PC-3 (cell line): ENCODE data around the gene C14orf93. TPM values are rescaled to one million over a fixed set of nuclear protein-coding genes. Genes with fewer than 3 reads are reported as not detected.

ENCODE experiments used
- ATAC-seq: fragments of 200-7000 bp; cut with Tn5 transposase; 2 replicates; pipeline ENCODE4 v1.9.1; 2020; ENCODE audit warnings: mild to moderate bottlenecking, moderate library complexity
- BruUV-seq: library from RNA; stranded (reverse); fragments of 400-500 nt; replicated peaks from 2 replicates; lab custom pipeline; 2021; lab: Mats Ljungman, UMichigan
- CTCF ChIA-PET: fragments of 300-600 bp; sonication (Branson Sonifier 250); formaldehyde crosslinking; loops from one replicate; lab custom pipeline; 2022; ENCODE audit warnings: antibody characterized with exemption; lab: Charles Lee
- POLR2A ChIA-PET: fragments of 300-600 bp; sonication (Branson Sonifier 250); formaldehyde crosslinking; loops from one replicate; lab custom pipeline; 2022; ENCODE audit warnings: antibody characterized with exemption; ENCODE audit not compliant: unreplicated experiment; lab: Charles Lee
- DNase-seq: peaks from one replicate; pipeline ENCODE4 v3.0.0-alpha.2; 2015
- H2AFZ ChIP-seq: fragments of 300-600 bp; sonication (generic); 2 replicates; pipeline ENCODE4 v1.6.0; 2016; ENCODE audit warnings: antibody characterized with exemption, low read length
- H3F3A ChIP-seq: fragments of 300-600 bp; sonication (generic); one replicate; pipeline ENCODE4 v1.6.0; 2017; ENCODE audit warnings: antibody characterized with exemption, low read length, control low read depth, mild to moderate bottlenecking; ENCODE audit not compliant: unreplicated experiment
- H3K27ac ChIP-seq: fragments of 300-600 bp; sonication (generic); 2 replicates; pipeline ENCODE4 v1.5.1; 2016; ENCODE audit warnings: mild to moderate bottlenecking, low read length
- H3K27me3 ChIP-seq: fragments of 300-600 bp; sonication (generic); 2 replicates; pipeline ENCODE4 v1.6.1; 2016; ENCODE audit warnings: low read length, mixed read lengths
- H3K36me3 ChIP-seq: fragments of 300-600 bp; sonication (generic); 2 replicates; pipeline ENCODE4 v1.6.1; 2016; ENCODE audit warnings: low read depth, mixed run types, low read length, mixed read lengths
- H3K4me1 ChIP-seq: fragments of 300-600 bp; sonication (generic); 2 replicates; pipeline ENCODE4 v1.5.1; 2016; ENCODE audit warnings: low read length; ENCODE audit not compliant: insufficient read depth
- H3K4me2 ChIP-seq: fragments of 300-600 bp; sonication (generic); 2 replicates; pipeline ENCODE4 v1.6.0; 2016; ENCODE audit warnings: low read length
- H3K4me3 ChIP-seq: fragments of 300-600 bp; sonication (generic); 2 replicates; pipeline ENCODE4 v1.5.1; 2016; ENCODE audit warnings: mild to moderate bottlenecking, low read length, mixed read lengths
- H3K79me2 ChIP-seq: fragments of 300-600 bp; sonication (generic); 2 replicates; pipeline ENCODE4 v1.6.1; 2017; ENCODE audit warnings: low read length, mixed read lengths
- H3K9ac ChIP-seq: fragments of 300-600 bp; sonication (generic); 2 replicates; pipeline ENCODE4 v1.6.0; 2016; ENCODE audit warnings: mild to moderate bottlenecking, low read length
- H3K9me2 ChIP-seq: fragments of 300-600 bp; sonication (generic); replicated peaks from 2 replicates; pipeline ENCODE4 v1.6.1; 2016; ENCODE audit warnings: mixed run types, low read length, mixed read lengths
- H3K9me3 ChIP-seq: fragments of 300-600 bp; sonication (generic); 2 replicates; pipeline ENCODE4 v1.6.1; 2016; ENCODE audit warnings: low read length, mixed read lengths
- H4K20me1 ChIP-seq: fragments of 300-600 bp; sonication (generic); 2 replicates; pipeline ENCODE4 v1.6.1; 2016; ENCODE audit warnings: low read length, mixed read lengths
- CTCF ChIP-seq: fragments of 300-600 bp; sonication (generic); conservative IDR thresholded peaks from 2 replicates; pipeline ENCODE4 v1.5.1; 2017; ENCODE audit warnings: antibody characterized with exemption, low read depth, mild to moderate bottlenecking, low read length
- EZH2 ChIP-seq: fragments of 300-600 bp; sonication (generic); IDR thresholded peaks from one replicate; pipeline ENCODE4 v1.6.1; 2017; ENCODE audit warnings: antibody characterized with exemption, mild to moderate bottlenecking, low read length; ENCODE audit not compliant: unreplicated experiment
- EZH2phosphoT487 ChIP-seq: fragments of 300-600 bp; sonication (generic); IDR thresholded peaks from 2 replicates; pipeline ENCODE4 v1.6.1; 2018; ENCODE audit warnings: mild to moderate bottlenecking, antibody characterized with exemption, low read length, borderline replicate concordance
- intact Hi-C: fragments of 100-400 bp; cut with micrococcal nuclease; formaldehyde crosslinking; loops from 2 replicates; pipeline ENCODE4 v1.9.0; 2023
- total RNA-seq: library from RNA; depleted of rRNA; stranded (reverse); fragments of >200 nt; gene quantifications from 2 replicates; pipeline ENCODE4 v1.2.3, GENCODE V29; 2014

C14orf93 gene
- total RNA-seq, 1 experiment from 2014 or later, result 5.8 TPM

DNA sequence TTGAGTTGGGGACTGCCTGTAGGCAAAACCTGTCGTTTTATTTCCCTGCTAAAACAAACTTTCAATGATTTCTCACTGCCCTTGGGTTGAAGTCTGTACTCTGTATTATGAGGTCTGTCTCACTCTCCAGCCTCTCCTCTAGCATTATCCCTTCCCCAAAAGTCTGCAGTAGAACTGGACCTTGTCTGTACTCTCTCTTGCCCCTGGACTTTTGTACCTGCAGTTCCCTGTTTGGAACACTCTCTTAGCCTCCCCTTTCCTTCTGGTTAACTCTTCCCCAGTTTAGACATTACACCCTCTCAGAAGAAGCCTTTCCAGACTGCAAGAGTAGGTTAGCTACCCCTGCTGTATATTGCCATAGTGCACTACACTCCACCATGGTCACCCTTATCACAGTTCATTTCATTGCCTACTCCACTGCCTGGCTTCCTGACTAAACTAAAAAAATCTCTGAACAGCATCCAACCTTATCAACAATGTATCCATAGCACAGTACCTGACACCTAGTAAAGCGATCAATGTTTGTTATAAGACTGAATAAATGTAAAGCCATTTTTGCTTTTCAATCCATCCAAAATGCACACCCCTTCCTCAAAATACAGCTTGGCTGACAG is 23.9 kb downstream of the C14orf93 start:
- no peak overlapping the region for H3K4me3 ChIP-seq
- no peaks in the 10 kb centered on the region for H4K20me1 ChIP-seq
- H2AFZ ChIP-seq, result no peak overlapping the region
- H3K27ac ChIP-seq, result no peak overlapping the region
- intact Hi-C loops, result loop anchor here (1.0 to 10.0 kb wide), 3 partner anchors 72 to 199 kb away; partner anchors contain the start of gene SLC7A8
- ChIA-PET CTCF (interaction anchor here (0.6 to 1.9 kb wide), 20 partner anchors 9 to 532 kb away, joined by 3 to 27 read pairs (median 6); partner anchors contain the start of genes ACIN1, C14orf119, CDH24 and HAUS4), POLR2A (interaction anchor here (0.5 to 0.6 kb wide), 5 partner anchors 8 to 192 kb away, joined by 3 to 20 read pairs (median 16); no protein-coding TSS in a partner anchor)
- H3K27me3 ChIP-seq, result no peaks in the 10 kb centered on the region
- BruUV-seq, result no TSS peak
- no peak for ATAC-seq
- TF ChIP-seq CTCF (no peak), EZH2phosphoT487 (no peak), EZH2 (no peak)
- no peak for DNase-seq
- H3K4me1 ChIP-seq, result no peaks in the 10 kb centered on the region; the same call in 1 of the 2 replicates
- H3K9me2 ChIP-seq, result no peaks in the 10 kb centered on the region
- H3K9me3 ChIP-seq, result no peaks in the 10 kb centered on the region
- peaks cover 27% of the 10 kb centered on the region for H3K79me2 ChIP-seq
- H3K36me3 ChIP-seq, result no peaks in the 10 kb centered on the region; the same call in 1 of the 2 replicates
- no peaks in the 10 kb centered on the region for H3F3A ChIP-seq
- no peak overlapping the region for H3K4me2 ChIP-seq
- H3K9ac ChIP-seq, result no peak overlapping the region

GRCh38 chr14:22984959-22985658 is 24.8 kb downstream of the C14orf93 start:
- Histone ChIP-seq H3K4me1 (peaks cover under 1% of the 10 kb centered on the region), H3K9me2 (no peaks in the 10 kb centered on the region), H3K9ac (no peak overlapping the region), H3K27me3 (no peaks in the 10 kb centered on the region), H3K79me2 (peaks cover 35% of the 10 kb centered on the region), H3K4me3 (no peak overlapping the region), H3K4me2 (no peak overlapping the region), H3F3A (no peaks in the 10 kb centered on the region), H3K27ac (no peak overlapping the region), H3K36me3 (no peaks in the 10 kb centered on the region; the same call in 1 of the 2 replicates), H4K20me1 (no peaks in the 10 kb centered on the region), H3K9me3 (no peaks in the 10 kb centered on the region), H2AFZ (no peak overlapping the region)
- no TSS peak for BruUV-seq
- ChIA-PET CTCF (no interaction called here), POLR2A (no interaction called here)
- TF ChIP-seq EZH2phosphoT487, result no peak
- TF ChIP-seq EZH2, result no peak
- TF ChIP-seq CTCF, result no peak
- no peak for DNase-seq
- intact Hi-C loops, result loop anchor here (5.0 to 10.0 kb wide), 2 partner anchors 122 to 200 kb away; partner anchors contain the start of gene SLC7A8
- no peak for ATAC-seq
